HG02870 (cell line): ENCODE results near the gene NUDT14.

ENCODE experiments used
- ATAC-seq: cut with Tn5 transposase; IDR thresholded peaks from one replicate; pipeline ENCODE4 v1.9.1; 2021; ENCODE audit warnings: mild to moderate bottlenecking, moderate library complexity; ENCODE audit not compliant: unreplicated experiment

The NUDT14 gene

DNA sequence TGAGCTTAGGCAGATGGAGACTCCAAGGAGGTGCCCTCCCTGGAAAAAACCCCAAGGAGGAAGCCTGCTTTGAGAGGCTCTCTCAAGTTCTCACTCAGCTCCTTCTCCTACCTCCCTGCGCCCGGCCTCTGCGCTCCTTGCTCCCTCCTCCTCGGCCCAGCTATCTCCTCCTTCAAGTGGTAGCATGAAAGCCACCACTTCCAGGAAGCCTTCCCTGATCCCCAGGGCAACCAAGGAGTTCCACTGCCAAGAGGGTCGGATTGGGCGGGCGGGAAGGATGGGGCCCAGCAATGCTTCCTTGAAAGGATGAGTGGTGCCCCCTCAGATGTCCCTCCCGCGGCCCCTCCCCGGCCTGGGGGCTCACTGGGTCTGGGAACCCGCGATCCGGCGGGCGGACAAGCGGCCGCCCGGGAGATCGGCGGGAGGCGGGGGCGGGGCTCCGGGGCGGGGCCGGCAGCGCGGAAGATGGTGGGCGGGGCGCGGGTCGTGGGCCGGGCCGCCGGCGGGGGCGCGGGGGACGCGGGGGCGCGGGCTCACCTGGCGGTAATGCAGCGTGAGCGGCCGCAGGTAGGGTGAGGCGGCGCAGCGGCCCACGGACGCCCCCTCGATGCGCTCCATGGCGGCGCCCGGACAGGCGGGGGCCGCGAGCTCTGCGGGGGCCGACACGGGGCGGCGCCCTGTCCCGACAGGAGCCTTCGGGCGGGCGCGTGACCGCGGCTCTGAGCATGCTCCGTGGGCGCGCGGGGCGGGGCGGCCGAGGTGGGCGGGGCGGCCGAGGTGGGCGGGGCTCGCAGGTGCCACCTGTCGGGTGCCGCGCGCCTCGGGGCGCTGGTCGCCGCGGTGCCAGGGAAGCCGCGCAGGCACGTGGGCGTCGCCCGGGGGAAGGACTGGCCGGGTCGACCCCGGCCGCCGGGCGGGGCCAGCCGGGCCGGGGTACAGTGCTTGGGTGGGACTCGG, at the start of gene NUDT14:
TSS of gene NUDT14 (minus strand) at position 721 of the 957 bp plus-strand sequence. CDS start at position 618, 103 bp downstream.
- no peak for ATAC-seq

DNA sequence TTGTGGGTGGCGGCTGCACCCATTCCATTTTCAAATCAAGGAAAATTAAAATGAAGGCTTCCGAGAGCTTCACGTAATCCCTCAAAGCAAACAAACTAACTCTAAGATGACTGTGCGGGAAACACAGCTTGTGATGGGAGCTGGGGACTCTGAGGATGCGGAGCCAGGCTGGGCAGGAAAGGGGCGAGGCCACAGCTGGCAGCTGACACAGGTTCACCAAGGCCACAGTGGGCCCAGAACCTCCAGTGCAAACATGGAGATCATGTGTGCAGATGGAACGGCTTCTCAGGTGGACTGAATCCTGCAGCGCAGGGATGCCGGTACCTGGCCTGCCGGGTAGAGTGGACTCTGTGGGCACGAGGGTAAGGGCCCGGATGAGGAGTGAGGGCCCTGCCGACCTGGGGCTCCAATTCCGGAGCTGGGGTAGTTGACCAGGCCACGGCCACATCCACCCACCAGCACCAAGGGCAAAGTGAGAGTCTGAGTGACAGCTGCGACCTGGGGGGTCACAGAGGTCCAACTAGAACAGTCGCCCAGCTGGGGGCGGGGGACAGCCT, 48.1 kb upstream of the NUDT14 start:
- ATAC-seq, result no peak

DNA sequence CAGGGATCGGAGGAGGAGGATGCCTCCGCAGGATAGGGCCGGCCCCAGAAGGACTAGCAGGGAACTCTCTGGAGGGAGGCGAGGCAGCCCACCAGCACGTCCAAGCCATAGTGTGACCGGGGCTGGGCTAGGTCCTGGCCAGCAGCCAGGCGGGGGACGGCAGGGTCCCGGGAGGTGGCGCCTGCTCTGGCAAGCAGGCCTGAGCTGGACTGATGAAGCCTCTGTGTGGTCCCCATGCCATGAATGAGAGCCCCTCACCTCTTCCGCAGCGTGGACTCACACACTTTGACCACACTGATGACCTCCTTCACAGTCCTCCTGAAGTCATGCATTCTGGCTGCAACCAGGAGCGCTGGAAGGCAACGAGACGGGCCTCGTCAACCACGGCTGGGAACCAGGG, 47.5 kb upstream of the NUDT14 start:
- ATAC-seq, result no peak

DNA sequence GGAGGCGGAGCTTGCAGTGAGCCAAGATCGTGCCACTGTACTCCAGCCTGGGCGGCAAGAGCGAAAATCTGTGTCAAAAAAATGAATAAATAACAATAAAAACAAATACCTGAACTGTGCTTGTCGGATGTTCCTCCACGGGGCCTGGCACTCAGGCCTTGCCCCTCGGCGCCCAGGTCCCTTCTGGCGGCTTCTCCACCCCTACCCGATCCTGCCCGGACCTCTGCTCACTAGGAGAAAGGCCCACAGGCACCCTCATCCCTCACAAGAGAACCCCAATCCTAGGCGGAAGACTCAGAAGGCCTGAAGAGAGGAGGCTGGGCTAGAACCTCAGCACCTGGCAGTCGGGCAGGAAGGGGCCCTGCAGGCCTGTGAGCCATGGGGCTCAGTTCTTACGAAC, 46.2 kb upstream of the NUDT14 start:
- ATAC-seq, result no peak

DNA sequence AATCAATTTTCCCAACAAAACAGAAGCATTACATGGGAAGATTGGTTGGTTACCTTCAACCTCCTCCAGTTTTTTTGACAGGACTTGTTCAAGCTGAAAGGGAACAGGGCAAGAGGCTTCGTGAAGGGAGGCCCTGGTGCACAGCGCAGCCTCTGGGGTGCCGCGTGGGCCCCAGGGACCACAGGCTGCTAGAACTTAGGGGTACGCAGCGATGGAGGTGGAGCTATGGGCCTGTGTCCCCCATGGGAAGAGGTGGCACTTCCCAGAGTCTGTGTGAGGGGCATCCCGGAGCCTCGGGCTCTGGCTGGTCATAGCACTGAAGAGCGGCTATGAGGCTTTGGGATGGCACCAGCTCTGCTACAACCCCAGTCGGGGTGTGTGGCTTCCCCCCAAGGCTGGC, 45.1 kb upstream of the NUDT14 start:
- ATAC-seq, result no peak

DNA sequence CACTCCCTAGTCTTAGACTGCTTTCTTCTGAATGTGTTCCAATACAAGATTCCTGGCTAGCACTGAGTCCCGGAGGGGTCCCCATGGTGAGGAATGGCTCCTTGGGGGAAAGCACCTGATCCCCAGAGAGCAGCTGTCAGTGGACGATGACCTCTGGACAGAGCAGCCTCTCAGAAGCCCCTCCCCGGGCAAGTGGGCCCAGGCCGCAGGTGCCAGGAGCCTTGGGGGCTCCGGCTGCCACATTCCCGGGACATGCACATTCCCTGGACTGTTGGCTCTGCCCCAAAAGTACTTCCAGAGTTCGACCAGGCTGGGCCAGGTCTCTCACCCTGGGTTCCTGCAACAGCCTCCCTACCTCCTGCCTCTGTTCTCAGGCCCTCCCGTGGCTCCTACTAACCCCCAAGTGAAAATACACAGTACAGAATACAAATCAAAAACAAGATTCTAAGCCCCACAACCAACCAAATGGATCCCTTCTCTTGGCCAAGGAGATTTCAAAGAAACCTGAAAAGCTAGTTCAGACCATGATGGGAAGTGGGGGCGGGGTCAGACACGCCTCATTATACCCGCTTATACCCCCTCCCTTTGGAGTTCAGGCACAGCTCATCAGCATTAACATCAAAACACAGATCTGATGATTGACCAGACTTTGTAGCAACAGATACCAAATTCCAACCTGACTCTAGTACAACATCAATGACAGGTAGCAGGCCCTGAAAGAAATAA, 43.9 kb upstream of the NUDT14 start:
- no peak for ATAC-seq

DNA sequence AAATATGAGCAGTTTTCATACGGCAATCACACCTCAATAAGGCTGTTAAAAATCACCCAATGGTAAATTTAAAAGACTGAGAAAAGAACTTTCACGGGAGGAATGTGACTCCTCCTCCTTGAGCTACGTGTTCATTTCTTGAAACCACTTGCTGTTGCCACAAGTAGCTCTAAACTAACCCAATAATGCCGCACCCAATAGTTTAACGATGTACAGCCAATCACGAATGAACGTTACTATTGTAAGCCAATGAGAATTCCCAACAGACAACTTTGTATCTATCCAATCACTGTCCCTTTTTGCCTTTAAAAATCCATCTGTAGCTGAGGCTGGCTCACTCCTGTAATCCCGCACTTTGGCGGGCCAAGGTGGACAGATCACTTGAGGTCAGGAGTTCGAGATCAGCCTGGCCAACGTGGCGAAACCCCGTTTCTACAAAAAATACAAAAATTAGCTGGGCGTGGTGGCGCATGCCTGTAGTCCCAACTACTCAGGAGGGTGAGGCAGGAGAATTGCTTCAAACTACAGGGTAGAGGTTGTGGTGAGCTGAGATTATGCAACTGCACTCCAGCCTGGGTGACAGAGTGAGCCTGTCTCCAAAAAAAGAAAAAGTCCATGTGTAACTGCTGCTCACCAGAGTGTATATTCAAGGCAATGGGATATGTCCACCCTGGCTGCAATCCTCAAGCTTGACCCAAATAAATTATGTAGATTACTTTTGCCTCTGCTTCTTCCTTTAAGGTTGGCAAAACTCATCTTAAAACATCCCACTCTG, 42.8 kb upstream of the NUDT14 start:
- ATAC-seq, result no peak

DNA sequence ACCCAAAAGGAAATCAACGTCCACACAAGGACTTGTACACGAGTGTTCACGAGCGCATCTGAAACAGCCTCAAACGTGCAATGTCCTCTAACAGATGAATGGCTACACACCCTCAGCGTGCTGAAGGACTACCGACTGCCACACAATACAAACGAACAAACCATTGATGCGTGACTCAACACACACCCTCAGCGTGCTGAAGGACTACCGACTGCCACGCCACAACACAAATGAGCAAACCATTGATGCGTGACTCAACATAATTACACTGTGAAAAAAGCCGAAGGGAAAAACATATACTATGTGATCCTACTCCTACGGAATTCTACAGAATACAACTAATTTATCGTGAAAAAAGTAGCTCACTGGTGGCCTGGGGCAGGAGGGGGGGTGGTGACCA, 42.1 kb upstream of the NUDT14 start:
- ATAC-seq, result no peak

DNA sequence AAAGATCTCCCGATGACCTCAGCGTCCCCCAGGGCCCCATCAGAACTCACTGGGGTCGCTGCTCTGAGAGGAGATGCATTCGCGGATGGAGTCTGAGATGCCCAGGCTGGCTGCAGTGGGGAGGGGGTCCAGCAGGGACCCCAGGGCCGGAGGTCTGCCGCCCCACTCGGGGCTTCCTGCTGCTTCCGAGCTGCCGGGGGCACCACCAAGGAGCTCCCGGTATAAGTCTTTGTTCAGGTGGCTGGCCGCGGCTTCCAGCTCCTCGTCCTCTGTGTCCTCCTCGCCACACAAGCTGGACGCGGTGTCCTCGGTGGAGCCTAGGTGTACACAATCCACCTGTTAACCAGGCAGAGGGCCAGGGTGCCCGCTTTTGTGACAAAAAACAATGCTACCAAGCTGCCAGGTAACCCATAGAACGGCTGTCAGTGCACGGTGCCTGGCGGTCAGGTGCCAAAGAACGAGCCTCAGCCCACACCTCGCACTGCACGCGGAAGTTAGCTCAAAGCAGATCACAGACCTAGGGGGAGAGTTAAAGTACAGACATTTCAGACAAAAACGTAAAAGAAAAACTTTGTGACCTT, 40.6 kb upstream of the NUDT14 start:
- no peak for ATAC-seq

DNA sequence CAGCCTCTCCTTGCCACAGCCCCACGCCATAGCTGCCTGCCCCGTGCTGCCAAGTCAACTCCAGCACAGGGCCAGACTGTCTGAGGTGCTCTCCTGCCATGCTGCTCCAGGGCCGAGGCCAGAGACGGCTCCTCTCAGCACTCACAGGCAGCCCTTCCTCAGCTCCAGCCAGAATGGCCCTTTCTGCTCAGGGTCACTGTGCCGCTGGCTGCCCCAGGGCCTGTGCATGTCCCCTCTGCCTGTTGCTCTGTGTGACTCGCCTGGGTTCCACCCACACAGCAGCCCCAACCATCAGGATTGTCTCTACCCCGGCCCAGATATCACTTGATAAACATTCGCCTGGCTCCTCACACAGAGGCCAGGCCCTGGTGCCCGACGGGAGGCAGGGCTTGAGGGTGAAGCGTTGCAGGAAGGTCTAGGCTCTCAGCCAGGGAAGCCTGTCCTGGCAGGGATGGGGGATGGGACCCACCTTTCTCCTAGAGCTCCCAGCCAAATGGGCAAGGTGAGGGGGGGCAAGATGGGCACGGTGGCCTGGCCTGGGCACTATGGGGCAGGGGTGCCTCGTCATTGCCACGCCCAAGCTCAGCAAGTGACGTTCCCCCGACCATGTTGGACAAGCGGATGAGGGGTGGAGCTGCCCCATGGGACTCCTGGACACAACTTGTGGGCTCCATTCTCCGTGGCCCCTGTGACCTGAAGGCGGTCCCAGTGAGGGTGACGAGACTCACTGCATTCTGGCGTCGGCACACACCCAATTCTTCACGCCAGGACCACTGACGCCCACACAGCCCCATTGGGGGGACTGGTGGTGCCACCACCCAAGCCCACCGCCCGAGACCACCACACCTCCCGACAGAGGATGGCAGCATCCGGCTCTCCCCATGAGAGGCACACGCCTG, 39.8 kb upstream of the NUDT14 start:
- ATAC-seq, result no peak

DNA sequence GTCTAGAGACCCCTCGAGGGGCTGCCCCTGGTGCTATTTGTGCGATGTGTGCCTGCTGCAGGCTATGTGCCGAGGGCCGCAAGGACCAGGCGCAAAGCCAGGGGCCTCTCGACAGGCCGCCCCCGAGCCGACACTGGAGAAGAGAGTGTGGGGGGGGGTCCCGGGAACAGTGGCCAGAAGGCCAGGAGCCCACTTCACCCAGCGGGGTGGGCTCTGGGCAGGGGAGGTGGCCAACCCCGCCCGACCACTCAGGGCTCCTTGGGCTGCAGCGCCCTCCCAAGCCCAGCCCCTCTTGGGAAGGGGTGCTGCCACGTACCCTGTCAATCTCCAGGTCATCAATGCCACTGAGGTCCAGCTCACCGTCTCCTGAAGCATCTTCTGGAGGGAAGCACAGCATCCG, 38.6 kb upstream of the NUDT14 start:
- no peak for ATAC-seq

DNA sequence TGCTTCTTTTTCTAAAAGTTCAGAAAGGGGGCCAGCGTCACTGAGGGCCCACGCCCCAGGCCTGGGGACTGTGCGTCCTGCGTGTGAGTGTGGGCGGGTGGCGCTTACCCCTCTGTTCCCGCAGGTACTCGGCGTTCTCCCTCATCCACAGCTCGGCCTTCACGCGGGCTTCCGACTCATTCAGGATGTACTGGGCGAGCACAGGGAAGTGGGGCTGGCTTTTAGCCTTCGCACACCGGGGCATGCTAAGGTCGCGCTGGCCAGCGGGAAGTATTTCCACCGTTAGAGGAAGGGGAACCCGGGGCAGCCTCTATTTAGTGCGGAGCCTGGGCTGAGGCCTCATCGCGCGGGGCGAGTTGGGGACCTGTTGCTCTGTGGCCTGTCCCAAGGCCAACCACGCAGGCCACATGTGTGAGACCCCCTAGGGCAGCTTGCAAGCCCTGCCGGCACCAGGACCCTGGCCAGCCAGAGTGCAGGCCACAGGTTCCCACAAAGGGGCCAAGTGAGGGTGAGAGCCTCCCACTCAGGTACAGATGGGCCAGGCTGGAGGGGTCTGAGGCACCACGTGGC, 38.0 kb upstream of the NUDT14 start:
- no peak for ATAC-seq

DNA sequence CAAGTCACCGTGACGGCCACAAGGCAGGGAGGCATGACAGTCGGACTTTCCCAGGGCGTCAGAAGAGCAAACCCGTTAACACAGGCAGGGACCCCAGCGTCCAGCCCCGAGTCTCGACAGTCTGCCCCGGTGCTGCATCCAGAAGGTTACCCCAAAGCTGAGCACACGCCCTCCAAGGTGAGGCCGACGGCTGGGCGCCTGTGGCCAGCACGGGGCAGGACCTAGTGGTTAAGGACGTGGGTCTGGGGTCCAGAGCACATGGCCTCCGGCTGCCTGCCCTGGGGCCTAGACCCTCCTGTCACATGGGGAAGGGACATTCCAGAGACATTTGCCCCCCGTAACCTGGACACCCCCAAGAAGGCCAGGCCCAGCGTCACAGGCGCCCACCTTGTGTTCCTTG, 37.5 kb upstream of the NUDT14 start:
- ATAC-seq, result no peak

DNA sequence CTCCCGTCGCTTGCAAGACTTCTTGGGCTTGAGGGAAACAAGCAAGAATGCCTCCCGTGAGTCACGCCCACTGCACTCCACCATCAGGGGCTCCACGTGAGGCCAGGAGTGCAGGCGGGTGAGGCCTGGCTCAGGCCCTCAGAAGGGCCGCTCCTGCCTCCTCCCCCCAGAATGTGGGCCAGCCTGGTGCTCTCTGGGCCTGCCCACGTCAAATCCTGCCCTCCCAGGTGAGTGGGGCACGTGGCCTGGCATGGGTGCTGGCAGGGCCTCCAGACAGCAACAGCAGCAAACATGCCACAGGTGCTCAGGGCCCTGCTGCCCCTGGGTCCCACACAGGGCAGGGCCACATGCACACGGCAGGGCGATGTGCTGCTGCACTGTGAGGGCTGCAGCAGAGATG, 36.7 kb upstream of the NUDT14 start:
- no peak for ATAC-seq

DNA sequence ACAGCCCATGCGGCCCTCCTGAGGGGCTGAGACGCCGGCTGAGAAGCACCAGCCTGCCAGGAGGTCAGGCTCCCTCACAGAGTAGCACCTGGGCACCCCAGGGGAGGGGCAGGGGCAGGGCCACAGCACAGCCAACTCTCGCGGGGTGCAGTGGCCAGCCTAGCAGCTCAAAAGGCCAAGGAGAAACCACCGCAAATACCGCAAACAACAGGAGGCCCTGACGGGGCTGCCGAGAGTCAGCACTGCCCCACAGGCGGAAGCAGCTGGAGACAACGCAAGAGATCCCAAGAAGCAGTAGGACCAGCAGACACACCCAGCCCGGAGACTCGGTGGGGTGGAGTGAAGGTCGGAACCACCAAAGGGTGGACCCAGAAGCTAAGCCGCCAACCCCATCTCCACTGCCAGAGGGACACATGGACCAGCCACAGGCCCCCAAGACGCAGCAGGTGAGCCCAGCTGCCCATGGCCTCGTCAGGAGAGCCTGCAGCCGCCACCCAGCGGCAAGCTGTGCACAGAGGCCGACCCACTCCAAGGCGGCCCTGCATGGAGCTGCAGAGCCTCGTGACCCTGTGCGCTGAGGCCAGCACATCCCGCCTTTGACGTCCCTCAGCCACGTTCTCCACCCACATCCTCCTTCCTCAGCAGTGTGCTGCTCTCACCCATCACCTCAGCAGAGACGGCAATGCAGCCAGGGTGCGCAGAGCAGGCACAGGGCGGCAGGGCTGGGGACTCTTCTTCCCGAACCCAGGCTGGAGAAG, 35.6 kb upstream of the NUDT14 start:
- ATAC-seq, result no peak

DNA sequence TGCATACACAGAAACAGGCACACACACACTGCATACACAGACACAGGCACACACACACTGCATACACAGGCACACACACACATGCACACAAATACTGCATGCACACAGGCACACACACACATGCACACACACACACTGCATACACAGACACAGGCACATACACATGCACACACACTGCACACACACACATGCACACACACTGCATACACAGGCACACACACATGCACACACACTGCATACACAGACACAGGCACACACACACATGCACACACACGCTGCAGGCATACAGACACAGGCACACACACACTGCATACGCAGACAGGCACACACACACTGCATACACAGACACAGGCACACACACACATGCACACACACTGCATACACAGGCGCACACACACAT, 34.5 kb upstream of the NUDT14 start:
- ATAC-seq, result no peak

DNA sequence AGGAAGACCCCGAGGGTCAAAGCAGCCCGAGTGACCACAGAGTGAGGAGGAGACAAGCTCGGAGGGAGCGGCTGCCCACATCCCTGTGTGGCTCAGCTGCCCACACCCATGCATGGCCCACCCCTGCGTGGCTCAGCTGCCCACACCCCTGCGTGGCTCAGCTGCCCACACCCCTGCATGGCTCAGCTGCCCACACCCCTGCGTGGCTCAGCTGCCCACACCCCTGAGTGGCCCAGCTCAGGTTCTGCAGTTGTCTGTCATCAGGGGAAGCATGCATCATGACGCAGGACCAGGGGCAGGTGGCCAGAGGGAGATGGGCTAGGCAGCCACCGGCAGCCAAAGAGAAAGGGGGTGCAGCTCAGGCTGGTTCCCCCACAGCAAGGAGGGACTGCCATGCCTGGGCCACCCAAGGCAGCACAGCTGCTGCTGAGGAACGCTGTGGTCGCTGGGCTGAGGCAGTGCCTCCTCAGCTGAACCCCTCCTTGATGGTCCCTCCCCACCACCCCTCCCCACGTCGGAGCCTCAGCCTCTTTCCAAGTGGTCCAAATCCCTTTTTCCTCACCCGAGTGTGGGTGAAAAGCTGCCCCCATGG, 33.3 kb upstream of the NUDT14 start:
- ATAC-seq, result no peak

DNA sequence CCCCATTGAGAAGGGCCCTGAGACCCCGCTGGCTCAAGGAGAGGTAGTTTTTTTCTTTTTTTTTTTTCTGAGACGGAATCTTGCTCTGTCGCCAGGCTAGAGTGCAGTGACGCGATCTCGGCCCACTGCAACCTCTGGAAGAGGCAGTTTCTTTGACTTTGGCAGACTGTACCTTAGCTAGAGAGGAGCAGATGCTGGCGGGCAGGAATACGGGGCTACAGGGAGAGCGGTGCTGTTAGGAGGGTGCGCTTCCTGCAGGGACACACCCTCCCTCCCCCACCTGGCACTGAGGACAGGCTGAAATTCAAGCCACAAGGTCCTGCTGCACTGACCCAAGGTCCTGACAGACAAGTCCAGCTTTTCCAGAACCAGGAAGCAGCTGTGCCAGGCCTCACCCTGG, 32.2 kb upstream of the NUDT14 start:
- ATAC-seq, result no peak
